Right lobe of liver (tissue), 4 donors: Measurements from ENCODE around the gene KRT33A.

ENCODE experiments used
- CTCF ChIP-seq, 4 donors: fragments of 200-600 bp in 3 of 4; fragments of 450-650 bp in 1 of 4; IDR thresholded peaks; one replicate each; pipeline versions ENCODE4 v1.5.1 to v1.8.0; 2016 to 2022; ENCODE audit warnings: antibody characterized with exemption in 4 of 4, mild to moderate bottlenecking in 2 of 4
- POLR2A ChIP-seq: fragments of 450-650 bp; IDR thresholded peaks from one replicate; pipeline ENCODE4 v1.6.1; 2017; ENCODE audit warnings: antibody characterized with exemption, mild to moderate bottlenecking
- donor health status: DM: no; HTN: no; CAD: no.
- donor health status: DM: no; HTN: no; CAD: no.
- donor health status: DM: no; HTN: yes; CAD: no.

- no peak for TF ChIP-seq CTCF (IDR thresholded peaks at IDR 0.05)
- TF ChIP-seq POLR2A, result no peak
These were observed 11.0 kb downstream of the KRT33A start for GRCh38 chr17:41339571-41340172.
